Measurements from ENCODE around the gene ZNF598.

ZNF598 gene

GRCh38 chr16:2005646-2006045 lies 4.0 kb downstream of the ZNF598 start:
- DNase-seq: peak; percentile 28

- no peak for DNase-seq
Observed at GRCh38 chr16:2004795-2005517, 4.7 kb downstream of the ZNF598 start.

GRCh38 chr16:2003827-2004641 lies 5.6 kb downstream of the ZNF598 start:
- peak; percentile 85 for DNase-seq

GRCh38 chr16:2003231-2003826 lies 6.3 kb downstream of the ZNF598 start:
- no peak for DNase-seq

GRCh38 chr16:2002406-2003230 lies 7.0 kb downstream of the ZNF598 start:
- no peak for DNase-seq

GRCh38 chr16:2001456-2002355 lies 7.9 kb downstream of the ZNF598 start:
- no peak for DNase-seq

GRCh38 chr16:2001035-2001434 lies 8.6 kb downstream of the ZNF598 start:
- DNase-seq: no peak

GRCh38 chr16:1999866-2000514 lies 9.6 kb downstream of the ZNF598 start:
- no peak for DNase-seq

GRCh38 chr16:1998852-1999801 lies 10.5 kb downstream of the ZNF598 start:
- no peak for DNase-seq

- no peak for DNase-seq
Observed at GRCh38 chr16:1998360-1998835, 11.2 kb downstream of the ZNF598 start.

GRCh38 chr16:1997494-1998359 lies 11.9 kb downstream of the ZNF598 start:
- no peak for DNase-seq

- no peak for DNase-seq
Observed at GRCh38 chr16:1993731-1994131, 15.9 kb downstream of the ZNF598 start.

- no peak for DNase-seq
Observed at GRCh38 chr16:1992704-1993317, 16.8 kb downstream of the ZNF598 start.

GRCh38 chr16:1991948-1992703 lies 17.5 kb downstream of the ZNF598 start:
- DNase-seq: peak; percentile 96

GRCh38 chr16:1991588-1991947 lies 18.1 kb downstream of the ZNF598 start:
- no peak for DNase-seq

- DNase-seq: peak; percentile 79
Observed at GRCh38 chr16:1991135-1991551, 18.5 kb downstream of the ZNF598 start.

GRCh38 chr16:1990351-1991134 lies 19.1 kb downstream of the ZNF598 start:
- DNase-seq: peak; percentile 68

All from CD4-positive, alpha-beta T cell treated with Interferon gamma for 1 hour (primary cell).